Suprapubic skin (tissue), 4 donors: ENCODE results near the gene TEX51.

Experiments
- POLR2A ChIP-seq, 2 donors: fragments of 450-650 bp; IDR thresholded peaks; one replicate each; pipeline ENCODE4 v1.6.1; 2017; ENCODE audit warnings: antibody characterized with exemption in 2 of 2, mild to moderate bottlenecking in 2 of 2, moderate library complexity in 2 of 2
- POLR2AphosphoS5 ChIP-seq, 3 donors: sonication (generic); formaldehyde crosslinking; IDR thresholded peaks; one replicate each; pipeline ENCODE4 v1.6.1; 2017; ENCODE audit warnings: antibody characterized with exemption in 3 of 3
- TF ChIP-seq, protein P1 (sequence below), 2 donors: fragments of 200-600 bp in 1 of 2; fragments of 450-650 bp in 1 of 2; sonication (generic) in 1 of 2; IDR thresholded peaks; one replicate each; pipeline ENCODE4 v1.5.1; 2016 to 2019; ENCODE audit warnings: antibody characterized with exemption in 2 of 2, mild to moderate bottlenecking in 1 of 2, moderate library complexity in 1 of 2

DNA sequence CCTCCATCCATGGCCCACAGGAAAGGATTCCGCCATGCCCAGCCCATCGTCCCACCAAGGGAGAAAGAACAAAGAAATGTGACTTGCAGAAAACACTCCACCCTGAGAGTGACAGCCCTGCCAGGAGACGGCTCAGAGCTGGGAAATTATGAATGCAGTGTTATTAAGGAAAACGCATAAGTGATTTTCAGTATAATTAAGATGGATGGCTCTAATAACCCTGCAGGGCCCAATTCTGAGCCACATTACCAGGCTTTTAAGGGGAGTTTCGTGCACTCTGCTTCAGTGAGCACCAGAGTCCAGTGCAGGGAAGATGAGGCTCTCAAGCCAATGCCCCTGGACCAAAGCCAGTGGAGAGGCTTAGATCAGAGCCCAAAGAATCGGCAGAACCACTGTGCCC, 10.6 kb upstream of the TEX51 start:
- TF ChIP-seq POLR2AphosphoS5 (IDR thresholded peaks at IDR 0.05), result no peak
- TF ChIP-seq, protein P1, sequence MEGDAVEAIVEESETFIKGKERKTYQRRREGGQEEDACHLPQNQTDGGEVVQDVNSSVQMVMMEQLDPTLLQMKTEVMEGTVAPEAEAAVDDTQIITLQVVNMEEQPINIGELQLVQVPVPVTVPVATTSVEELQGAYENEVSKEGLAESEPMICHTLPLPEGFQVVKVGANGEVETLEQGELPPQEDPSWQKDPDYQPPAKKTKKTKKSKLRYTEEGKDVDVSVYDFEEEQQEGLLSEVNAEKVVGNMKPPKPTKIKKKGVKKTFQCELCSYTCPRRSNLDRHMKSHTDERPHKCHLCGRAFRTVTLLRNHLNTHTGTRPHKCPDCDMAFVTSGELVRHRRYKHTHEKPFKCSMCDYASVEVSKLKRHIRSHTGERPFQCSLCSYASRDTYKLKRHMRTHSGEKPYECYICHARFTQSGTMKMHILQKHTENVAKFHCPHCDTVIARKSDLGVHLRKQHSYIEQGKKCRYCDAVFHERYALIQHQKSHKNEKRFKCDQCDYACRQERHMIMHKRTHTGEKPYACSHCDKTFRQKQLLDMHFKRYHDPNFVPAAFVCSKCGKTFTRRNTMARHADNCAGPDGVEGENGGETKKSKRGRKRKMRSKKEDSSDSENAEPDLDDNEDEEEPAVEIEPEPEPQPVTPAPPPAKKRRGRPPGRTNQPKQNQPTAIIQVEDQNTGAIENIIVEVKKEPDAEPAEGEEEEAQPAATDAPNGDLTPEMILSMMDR (IDR thresholded peaks at IDR 0.05), result no peak
- no peak for TF ChIP-seq POLR2A (IDR thresholded peaks at IDR 0.05)
